HG02763 (cell line): ENCODE results near the gene MOV10L1.

Source experiments
- ATAC-seq: cut with Tn5 transposase; IDR thresholded peaks from one replicate; pipeline ENCODE4 v1.9.1; 2021; ENCODE audit warnings: mild to moderate bottlenecking, moderate library complexity; ENCODE audit not compliant: unreplicated experiment

The MOV10L1 gene

GRCh38 chr22:50184902-50185374 is 95.1 kb downstream of the MOV10L1 start:
- no peak for ATAC-seq

GRCh38 chr22:50185375-50186087 is 95.7 kb downstream of the MOV10L1 start, which contains the start of gene TRABD:
Gene TRABD (plus strand): TSS chr22:50185913. CDS start chr22:50193061, 7,148 bp downstream.
- peak; percentile 42 for ATAC-seq

GRCh38 chr22:50186181-50186714 is 96.4 kb downstream of the MOV10L1 start:
- no peak for ATAC-seq

GRCh38 chr22:50186761-50187523 is 97.1 kb downstream of the MOV10L1 start:
- no peak for ATAC-seq

GRCh38 chr22:50188356-50188755 is 98.5 kb downstream of the MOV10L1 start:
- ATAC-seq, result no peak

- no peak for ATAC-seq
These were observed 99.5 kb downstream of the MOV10L1 start for GRCh38 chr22:50189184-50189848.

GRCh38 chr22:50189849-50190181 is 100.0 kb downstream of the MOV10L1 start:
- no peak for ATAC-seq

GRCh38 chr22:50190182-50190940 is 100.6 kb downstream of the MOV10L1 start:
- peak; percentile 30 for ATAC-seq

- ATAC-seq, result no peak
These were observed 101.3 kb downstream of the MOV10L1 start for GRCh38 chr22:50190941-50191741.

- ATAC-seq, result no peak
These were observed 102.8 kb downstream of the MOV10L1 start for GRCh38 chr22:50192436-50193204.

GRCh38 chr22:50193621-50194020 is 103.8 kb downstream of the MOV10L1 start:
- no peak for ATAC-seq

- no peak for ATAC-seq
These were observed 104.4 kb downstream of the MOV10L1 start for GRCh38 chr22:50194037-50194805.

GRCh38 chr22:50196256-50196655 is 106.5 kb downstream of the MOV10L1 start:
- ATAC-seq, result no peak

- ATAC-seq, result no peak
These were observed 107.4 kb downstream of the MOV10L1 start for GRCh38 chr22:50197000-50197800.

- no peak for ATAC-seq
These were observed 108.2 kb downstream of the MOV10L1 start for GRCh38 chr22:50197856-50198623.

- ATAC-seq, result no peak
These were observed 108.8 kb downstream of the MOV10L1 start for GRCh38 chr22:50198624-50199017.

- ATAC-seq, result no peak
These were observed 109.5 kb downstream of the MOV10L1 start for GRCh38 chr22:50199251-50199721.
